ENCODE data around the gene B9D1. TPM values are rescaled to one million over a fixed set of nuclear protein-coding genes. Genes with fewer than 3 reads are reported as not detected.

B9D1 gene
- total RNA-seq, 4 donors from 2014 or later = 3.8 to 105 (median 25.6) TPM

DNA sequence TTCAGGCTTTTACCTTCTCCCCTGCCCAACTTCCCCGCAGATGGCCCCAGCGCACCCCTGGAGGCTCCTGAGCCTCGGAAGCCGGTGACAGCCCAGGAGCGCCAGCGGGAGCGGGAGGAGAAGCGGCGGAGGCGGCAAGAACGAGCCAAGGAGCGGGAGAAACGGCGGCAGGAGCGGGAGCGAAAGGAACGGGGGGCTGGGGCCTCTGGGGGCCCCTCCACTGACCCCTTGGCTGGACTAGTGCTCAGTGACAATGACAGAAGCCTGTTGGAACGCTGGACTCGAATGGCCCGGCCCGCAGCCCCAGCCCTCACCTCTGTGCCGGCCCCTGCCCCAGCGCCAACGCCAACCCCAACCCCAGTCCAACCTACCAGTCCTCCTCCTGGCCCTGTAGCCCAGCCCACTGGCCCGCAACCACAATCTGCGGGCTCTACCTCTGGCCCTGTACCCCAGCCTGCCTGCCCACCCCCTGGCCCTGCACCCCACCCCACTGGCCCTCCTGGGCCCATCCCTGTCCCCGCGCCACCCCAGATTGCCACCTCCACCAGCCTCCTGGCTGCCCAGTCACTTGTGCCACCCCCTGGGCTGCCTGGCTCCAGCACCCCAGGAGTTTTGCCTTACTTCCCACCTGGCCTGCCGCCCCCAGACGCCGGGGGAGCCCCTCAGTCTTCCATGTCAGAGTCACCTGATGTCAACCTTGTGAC, 19.4 kb upstream of the B9D1 start:
- Histone ChIP-seq H3K9me3 (no peaks in the 10 kb centered on the region), H3K27me3 (no peaks in the 10 kb centered on the region), H3K4me1 (peaks cover 19 to 29% of the 10 kb centered on the region in 2 donors), H3K27ac (peak overlapping the region; percentile 4 to 91), H3K36me3 (no peaks in the 10 kb centered on the region), H3K4me3 (no peak overlapping the region)
- TF ChIP-seq, protein P1, sequence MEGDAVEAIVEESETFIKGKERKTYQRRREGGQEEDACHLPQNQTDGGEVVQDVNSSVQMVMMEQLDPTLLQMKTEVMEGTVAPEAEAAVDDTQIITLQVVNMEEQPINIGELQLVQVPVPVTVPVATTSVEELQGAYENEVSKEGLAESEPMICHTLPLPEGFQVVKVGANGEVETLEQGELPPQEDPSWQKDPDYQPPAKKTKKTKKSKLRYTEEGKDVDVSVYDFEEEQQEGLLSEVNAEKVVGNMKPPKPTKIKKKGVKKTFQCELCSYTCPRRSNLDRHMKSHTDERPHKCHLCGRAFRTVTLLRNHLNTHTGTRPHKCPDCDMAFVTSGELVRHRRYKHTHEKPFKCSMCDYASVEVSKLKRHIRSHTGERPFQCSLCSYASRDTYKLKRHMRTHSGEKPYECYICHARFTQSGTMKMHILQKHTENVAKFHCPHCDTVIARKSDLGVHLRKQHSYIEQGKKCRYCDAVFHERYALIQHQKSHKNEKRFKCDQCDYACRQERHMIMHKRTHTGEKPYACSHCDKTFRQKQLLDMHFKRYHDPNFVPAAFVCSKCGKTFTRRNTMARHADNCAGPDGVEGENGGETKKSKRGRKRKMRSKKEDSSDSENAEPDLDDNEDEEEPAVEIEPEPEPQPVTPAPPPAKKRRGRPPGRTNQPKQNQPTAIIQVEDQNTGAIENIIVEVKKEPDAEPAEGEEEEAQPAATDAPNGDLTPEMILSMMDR (IDR thresholded peaks at IDR 0.05) = no peak
- no peak for TF ChIP-seq POLR2A (IDR thresholded peaks at IDR 0.05)
- intact Hi-C loops (cut with DNase I; ENCODE audit: low total_unique reads) = no loop called here
- peak in 1 of 2 donors; percentile 19 for DNase-seq

DNA sequence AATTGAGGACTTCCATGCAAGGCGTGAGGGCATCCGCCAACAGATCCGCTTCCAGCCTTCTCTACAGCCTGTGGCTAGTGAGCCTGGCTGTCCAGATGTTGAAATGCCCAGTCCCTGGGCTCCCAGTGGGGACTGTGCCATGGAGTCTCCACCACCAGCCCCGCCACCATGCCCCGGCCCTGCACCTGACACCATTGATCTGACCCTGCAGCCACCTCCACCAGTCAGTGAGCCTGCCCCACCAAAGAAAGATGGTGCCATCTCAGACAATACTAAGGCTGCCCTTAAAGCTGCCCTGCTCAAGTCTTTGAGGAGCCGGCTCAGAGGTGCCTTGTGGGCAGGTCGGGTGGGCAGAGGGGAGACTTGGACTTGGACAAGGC, 18.8 kb upstream of the B9D1 start:
- no peak for TF ChIP-seq POLR2A (IDR thresholded peaks at IDR 0.05)
- TF ChIP-seq, protein P1 (IDR thresholded peaks at IDR 0.05) = no peak
- no peak for DNase-seq
- Histone ChIP-seq H3K36me3 (no peaks in the 10 kb centered on the region), H3K4me3 (no peak overlapping the region), H3K9me3 (no peaks in the 10 kb centered on the region), H3K27ac (peak overlapping the region in 1 of 2 donors; percentile 4), H3K27me3 (no peaks in the 10 kb centered on the region), H3K4me1 (peaks cover 20 to 29% of the 10 kb centered on the region in 2 donors)
- intact Hi-C loops (cut with DNase I; ENCODE audit: low total_unique reads) = no loop called here

DNA sequence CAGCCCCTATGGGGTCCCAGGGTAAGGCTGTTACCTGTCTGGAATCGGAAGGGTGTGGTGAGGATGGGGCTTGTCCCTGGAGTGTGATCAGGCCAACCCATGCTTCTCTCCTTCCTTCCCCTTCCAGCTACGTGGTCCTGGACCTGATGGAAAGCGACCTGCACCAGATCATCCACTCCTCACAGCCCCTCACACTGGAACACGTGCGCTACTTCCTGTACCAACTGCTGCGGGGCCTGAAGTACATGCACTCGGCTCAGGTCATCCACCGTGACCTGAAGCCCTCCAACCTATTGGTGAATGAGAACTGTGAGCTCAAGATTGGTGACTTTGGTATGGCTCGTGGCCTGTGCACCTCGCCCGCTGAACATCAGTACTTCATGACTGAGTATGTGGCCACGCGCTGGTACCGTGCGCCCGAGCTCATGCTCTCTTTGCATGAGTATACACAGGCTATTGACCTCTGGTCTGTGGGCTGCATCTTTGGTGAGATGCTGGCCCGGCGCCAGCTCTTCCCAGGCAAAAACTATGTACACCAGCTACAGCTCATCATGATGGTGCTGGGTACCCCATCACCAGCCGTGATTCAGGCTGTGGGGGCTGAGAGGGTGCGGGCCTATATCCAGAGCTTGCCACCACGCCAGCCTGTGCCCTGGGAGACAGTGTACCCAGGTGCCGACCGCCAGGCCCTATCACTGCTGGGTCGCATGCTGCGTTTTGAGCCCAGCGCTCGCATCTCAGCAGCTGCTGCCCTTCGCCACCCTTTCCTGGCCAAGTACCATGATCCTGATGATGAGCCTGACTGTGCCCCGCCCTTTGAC, 18.2 kb upstream of the B9D1 start:
- Histone ChIP-seq H3K9me3 (no peaks in the 10 kb centered on the region), H3K4me3 (no peak overlapping the region), H3K27me3 (no peaks in the 10 kb centered on the region), H3K36me3 (no peaks in the 10 kb centered on the region), H3K4me1 (peaks cover 20 to 23% of the 10 kb centered on the region in 2 donors), H3K27ac (no peak overlapping the region)
- TF ChIP-seq, protein P1 (IDR thresholded peaks at IDR 0.05) = no peak
- peak; percentile 20 to 27 for DNase-seq
- intact Hi-C loops (cut with DNase I; ENCODE audit: low total_unique reads) = no loop called here

- peak in 1 of 2 donors; percentile 17 for DNase-seq
- TF ChIP-seq, protein P1 (IDR thresholded peaks at IDR 0.05) = no peak
- TF ChIP-seq POLR2A (IDR thresholded peaks at IDR 0.05) = no peak
- H3K4me1 ChIP-seq = peaks cover 12 to 14% of the 10 kb centered on the region in 2 donors
- no peaks in the 10 kb centered on the region for H3K36me3 ChIP-seq
- H3K9me3 ChIP-seq = no peaks in the 10 kb centered on the region
- intact Hi-C loops (cut with DNase I; ENCODE audit: low total_unique reads) = loop anchor here (10.0 kb wide), 2 partner anchors 65 to 135 kb away; no protein-coding TSS in a partner anchor
- H3K4me3 ChIP-seq = peak overlapping the region; percentile 62 to 98
- H3K27ac ChIP-seq = peak overlapping the region; percentile 82 to 93
- H3K27me3 ChIP-seq = no peaks in the 10 kb centered on the region
Measured at GRCh38 chr17:19379361-19380065, 17.0 kb upstream of the B9D1 start.

Data from uterus (tissue), 4 donors.